Right atrium auricular region (tissue), 2 donors: ENCODE results near the gene CRABP1. TPM values are rescaled to one million over a fixed set of nuclear protein-coding genes. Genes with fewer than 3 reads are reported as not detected.

Source experiments
- DNase-seq: peaks from one replicate; pipeline ENCODE4 v3.0.0-alpha.2; 2019; ENCODE audit warnings: low spot score
- H3K27ac ChIP-seq, 2 donors: fragments of 200-600 bp; sonication (generic); 1 replicate in 1 of 2; 2 replicates in 1 of 2; pipeline ENCODE4 v1.5.1; 2016 to 2019
- H3K27me3 ChIP-seq, 2 donors: fragments of 200-600 bp; sonication (generic); one replicate each; pipeline versions ENCODE4 v1.5.1 to v1.6.0; 2017 to 2019
- H3K36me3 ChIP-seq: fragments of 200-600 bp; sonication (generic); one replicate; pipeline ENCODE4 v1.5.1; 2016
- H3K4me1 ChIP-seq, 2 donors: fragments of 200-600 bp; sonication (generic); one replicate each; pipeline versions ENCODE4 v1.5.1 to v1.6.0; 2017 to 2019
- H3K4me3 ChIP-seq, 2 donors: fragments of 200-600 bp; sonication (generic); 1 replicate in 1 of 2; 2 replicates in 1 of 2; pipeline ENCODE4 v1.5.1; 2017 to 2019; ENCODE audit warnings: mild to moderate bottlenecking in 1 of 2, moderate library complexity in 1 of 2
- H3K9me3 ChIP-seq, 2 donors: fragments of 200-600 bp; sonication (generic); one replicate each; pipeline ENCODE4 v1.5.1; 2019
- CTCF ChIP-seq, 2 donors: fragments of 200-600 bp; sonication (generic); IDR thresholded peaks; one replicate each; pipeline ENCODE4 v1.5.1; 2019; ENCODE audit warnings: antibody characterized with exemption in 2 of 2
- total RNA-seq, 2 donors: library from RNA; depleted of rRNA; stranded (reverse); fragments of >200 nt; gene quantifications; one replicate each; pipeline ENCODE4 v1.1.0, GENCODE V29; 2016

The CRABP1 gene
- total RNA-seq, 2 donors from 2014 or later, result not detected

GRCh38 chr15:78314181-78314581 lies 26.0 kb upstream of the CRABP1 start:
- Histone ChIP-seq H3K27ac (no peak overlapping the region), H3K4me3 (no peak overlapping the region), H3K9me3 (no peaks in the 10 kb centered on the region), H3K36me3 (no peaks in the 10 kb centered on the region), H3K27me3 (no peaks in the 10 kb centered on the region), H3K4me1 (no peaks in the 10 kb centered on the region)
- no peak for DNase-seq
- no peak for TF ChIP-seq CTCF (IDR thresholded peaks at IDR 0.05)

GRCh38 chr15:78315686-78316282 lies 24.4 kb upstream of the CRABP1 start:
- H3K9me3 ChIP-seq, result no peaks in the 10 kb centered on the region
- H3K27ac ChIP-seq, result no peak overlapping the region
- no peaks in the 10 kb centered on the region for H3K27me3 ChIP-seq
- no peak overlapping the region for H3K4me3 ChIP-seq
- no peak for TF ChIP-seq CTCF (IDR thresholded peaks at IDR 0.05)
- no peaks in the 10 kb centered on the region for H3K4me1 ChIP-seq
- no peaks in the 10 kb centered on the region for H3K36me3 ChIP-seq
- DNase-seq, result no peak

- TF ChIP-seq CTCF (IDR thresholded peaks at IDR 0.05), result no peak
- H3K4me1 ChIP-seq, result no peaks in the 10 kb centered on the region
- DNase-seq, result no peak
- H3K9me3 ChIP-seq, result no peaks in the 10 kb centered on the region
- H3K27me3 ChIP-seq, result no peaks in the 10 kb centered on the region
- no peak overlapping the region for H3K4me3 ChIP-seq
- no peak overlapping the region for H3K27ac ChIP-seq
- H3K36me3 ChIP-seq, result no peaks in the 10 kb centered on the region
Measured at GRCh38 chr15:78316283-78317083, 23.7 kb upstream of the CRABP1 start.

GRCh38 chr15:78317145-78317836 lies 22.9 kb upstream of the CRABP1 start:
- no peaks in the 10 kb centered on the region for H3K4me1 ChIP-seq
- no peaks in the 10 kb centered on the region for H3K27me3 ChIP-seq
- no peak overlapping the region for H3K4me3 ChIP-seq
- no peak overlapping the region for H3K27ac ChIP-seq
- DNase-seq, result no peak
- TF ChIP-seq CTCF (IDR thresholded peaks at IDR 0.05), result peak in 1 of 2 donors; percentile 12
- H3K9me3 ChIP-seq, result no peaks in the 10 kb centered on the region
- no peaks in the 10 kb centered on the region for H3K36me3 ChIP-seq

- no peak for TF ChIP-seq CTCF (IDR thresholded peaks at IDR 0.05)
- no peak overlapping the region for H3K27ac ChIP-seq
- H3K4me3 ChIP-seq, result no peak overlapping the region
- H3K27me3 ChIP-seq, result no peaks in the 10 kb centered on the region
- H3K36me3 ChIP-seq, result no peaks in the 10 kb centered on the region
- no peak for DNase-seq
- H3K4me1 ChIP-seq, result no peaks in the 10 kb centered on the region
- H3K9me3 ChIP-seq, result no peaks in the 10 kb centered on the region
Measured at GRCh38 chr15:78319588-78319987, 20.6 kb upstream of the CRABP1 start.
